Hematopoietic multipotent progenitor cell treated with erythropoietin and hydrocortisone succinate and interleukin-3 and kit ligand, for 17 days (in vitro differentiated cells): Measurements from ENCODE around the gene CABS1.

ENCODE experiments used
- DNase-seq: peaks from one replicate; pipeline ENCODE4 v3.0.0-alpha.2; 2015; ENCODE audit warnings: low spot score

Gene CABS1

DNA sequence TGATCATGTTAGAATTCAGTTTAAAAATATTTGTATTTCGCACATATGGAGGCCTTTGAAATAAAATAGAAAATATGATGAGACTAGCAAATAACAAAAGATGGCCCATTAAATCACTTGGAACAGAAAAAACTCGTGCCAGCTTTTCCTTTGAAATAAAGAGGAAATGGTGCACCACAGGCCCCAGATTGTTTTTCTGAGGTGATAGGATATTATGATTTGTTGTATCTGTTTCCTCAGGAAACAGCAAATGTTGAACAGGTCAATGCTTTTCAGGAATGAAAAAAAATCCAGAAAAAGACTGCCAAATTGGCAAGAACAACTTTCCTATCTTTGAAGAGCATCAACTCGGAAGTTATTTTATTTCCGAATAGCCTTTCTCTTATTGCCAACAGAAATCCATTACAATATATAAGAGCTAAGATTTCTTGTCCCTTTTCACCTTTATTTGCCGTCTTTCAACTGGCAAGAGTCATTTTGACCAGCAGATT lies 48.0 kb downstream of the CABS1 start, which contains the start of gene SMR3B:
TSS of gene SMR3B (plus strand) at position 441 of the 491 bp plus-strand sequence. CDS start 1,380 bp downstream, outside the sequence.
- no peak for DNase-seq
